ENCODE results near the gene FAM83C. TPM values are rescaled to one million over a fixed set of nuclear protein-coding genes. Genes with fewer than 3 reads are reported as not detected.

The FAM83C gene
- total RNA-seq, 2 experiments from 2014 or later, result not detected

DNA sequence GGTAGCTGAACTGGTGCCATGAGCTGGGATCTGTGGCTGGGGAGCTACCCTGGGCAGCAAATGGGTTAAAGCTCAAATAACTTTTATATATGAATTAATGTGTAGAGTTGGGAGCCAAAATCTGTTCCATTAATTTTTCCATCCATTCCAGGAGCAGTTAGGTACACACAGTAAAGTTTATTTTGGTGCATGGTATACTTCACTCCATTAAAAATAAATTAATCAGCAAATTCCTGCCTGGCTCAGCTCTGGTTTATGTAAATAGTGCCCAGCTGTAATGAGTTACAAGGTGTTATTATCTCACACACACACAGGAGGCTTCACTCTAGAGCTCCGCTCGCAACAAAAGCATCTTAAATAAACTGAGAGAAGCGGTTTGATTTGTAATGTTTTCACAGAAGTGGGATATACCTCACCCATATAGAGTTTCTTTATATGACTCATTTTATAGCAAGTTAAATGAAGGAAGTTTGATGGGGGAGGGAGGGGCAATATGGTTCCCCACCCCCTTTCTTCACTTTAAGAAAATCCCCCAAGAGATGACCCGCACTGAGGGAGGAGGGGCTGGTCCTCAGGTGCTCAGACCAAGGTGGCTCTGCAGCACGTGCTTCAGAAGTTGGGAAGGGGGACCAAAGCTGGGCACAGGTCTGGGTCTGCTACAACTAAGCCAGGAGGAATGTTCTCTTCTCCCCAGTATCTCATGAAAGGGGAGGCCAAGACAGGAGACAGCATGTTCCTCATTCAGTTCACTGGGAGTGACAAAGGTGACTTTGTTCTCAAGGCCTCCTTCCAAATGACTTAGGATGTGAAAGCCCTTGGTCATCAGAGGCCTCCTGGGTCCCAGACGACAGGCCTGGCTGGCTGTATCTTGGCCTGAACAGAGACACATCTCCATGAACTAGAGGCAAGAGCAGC, 10.5 kb upstream of the FAM83C start:
- ChIA-PET CTCF (interaction anchor here (0.6 to 8.1 kb wide), 19 partner anchors 7 to 1031 kb away, joined by 3 to 90 read pairs (median 6); partner anchors contain the start of genes CEP250 and EIF6), POLR2A (no interaction called here)
- Mint-ChIP-seq H3K36me3 (ENCODE audit: low read depth) (no peaks in the 10 kb centered on the region), H3K9me3 (no peaks in the 10 kb centered on the region), H3K4me1 (peaks cover 40% of the 10 kb centered on the region), H3K4me3 (no peak overlapping the region), H3K27ac (no peak overlapping the region), H3K27me3 (no peaks in the 10 kb centered on the region)
- DNase-seq, result no peak

DNA sequence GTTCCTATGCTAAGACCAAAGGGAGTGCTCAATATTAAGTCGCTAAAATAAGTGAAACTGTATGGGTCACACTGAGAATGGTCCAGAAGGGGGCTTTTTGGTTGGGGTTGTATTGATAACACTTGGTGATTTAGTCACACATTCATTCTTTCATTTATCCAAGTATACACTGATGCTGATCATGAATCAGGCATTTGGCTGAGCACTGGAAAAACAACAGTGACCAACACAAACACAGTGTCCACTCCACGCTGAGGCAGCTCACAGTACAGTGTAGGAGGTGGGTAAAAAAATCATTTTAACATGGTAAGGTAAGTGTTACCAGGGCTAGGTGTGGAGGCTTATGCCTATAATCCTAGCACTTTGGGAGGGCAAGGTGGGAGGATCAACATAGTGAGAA, 9.2 kb upstream of the FAM83C start:
- Mint-ChIP-seq H3K27ac (no peak overlapping the region), H3K27me3 (no peaks in the 10 kb centered on the region), H3K9me3 (no peaks in the 10 kb centered on the region), H3K4me1 (peaks cover 30% of the 10 kb centered on the region), H3K36me3 (ENCODE audit: low read depth) (no peaks in the 10 kb centered on the region), H3K4me3 (no peak overlapping the region)
- DNase-seq, result no peak
- ChIA-PET CTCF (interaction anchor here (0.8 to 5.9 kb wide), 7 partner anchors 8 to 138 kb away, joined by 3 to 45 read pairs (median 6); partner anchors contain the start of gene MMP24OS), POLR2A (no interaction called here)

- peaks cover 23% of the 10 kb centered on the region for H3K4me1 Mint-ChIP-seq
- H3K9me3 Mint-ChIP-seq, result no peaks in the 10 kb centered on the region
- ChIA-PET CTCF (interaction anchor here (0.8 to 2.1 kb wide), 7 partner anchors 9 to 147 kb away, joined by 3 to 7 read pairs (median 3); partner anchors contain the start of gene MMP24OS), POLR2A (no interaction called here)
- H3K27me3 Mint-ChIP-seq, result no peaks in the 10 kb centered on the region
- H3K36me3 Mint-ChIP-seq (ENCODE audit: low read depth), result no peaks in the 10 kb centered on the region
- no peak for DNase-seq
- no peak overlapping the region for H3K4me3 Mint-ChIP-seq
- H3K27ac Mint-ChIP-seq, result no peak overlapping the region
Observed at GRCh38 chr20:35300469-35301262, 8.4 kb upstream of the FAM83C start.

DNA sequence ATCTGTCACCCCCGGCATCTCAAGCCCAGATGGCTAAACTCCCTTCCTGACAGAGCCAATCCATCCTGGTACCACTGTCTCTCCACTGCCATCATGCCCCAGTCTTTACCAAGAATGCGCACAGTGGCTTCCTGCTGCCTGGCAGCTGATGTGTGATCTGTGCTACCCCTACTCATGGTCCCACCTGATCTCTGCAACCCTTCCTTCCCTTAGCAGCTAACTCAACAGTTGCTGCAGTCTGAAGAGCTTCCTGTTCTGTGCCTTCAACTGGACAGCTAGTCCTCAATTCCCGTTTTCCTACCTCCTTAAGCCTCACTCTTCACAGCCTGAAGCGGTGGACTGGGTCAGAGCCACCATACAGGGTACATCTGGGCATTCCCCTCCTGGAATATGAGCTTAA, 7.6 kb upstream of the FAM83C start:
- Mint-ChIP-seq H3K27me3 (peaks cover 4% of the 10 kb centered on the region), H3K4me3 (no peak overlapping the region), H3K9me3 (no peaks in the 10 kb centered on the region), H3K27ac (no peak overlapping the region), H3K36me3 (ENCODE audit: low read depth) (no peaks in the 10 kb centered on the region), H3K4me1 (peaks cover 14% of the 10 kb centered on the region)
- DNase-seq, result no peak
- CTCF ChIA-PET, result interaction anchor here (1.0 to 2.1 kb wide), 4 partner anchors 10 to 148 kb away, joined by 3 to 6 read pairs (median 4); no protein-coding TSS in a partner anchor
- POLR2A ChIA-PET, result no interaction called here

DNA sequence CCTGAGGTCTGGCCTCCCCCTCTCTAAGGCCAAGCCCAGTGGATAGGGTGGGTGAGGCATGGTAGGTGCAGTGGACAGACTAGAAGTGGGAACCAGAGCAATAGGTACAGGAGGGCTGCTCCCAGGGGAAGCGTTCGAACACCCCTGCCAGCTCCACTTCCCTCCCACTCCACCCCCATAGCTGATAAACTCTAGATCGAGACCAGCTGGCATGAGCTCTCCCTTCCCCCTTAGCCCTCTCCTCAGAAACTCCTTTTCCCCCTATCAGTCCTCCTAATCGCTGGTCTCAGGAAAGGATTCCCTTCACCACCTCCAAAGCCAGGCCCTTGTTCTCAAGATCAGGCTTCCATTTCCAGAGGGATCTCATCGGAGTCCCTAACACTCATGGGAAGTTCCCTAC, 6.0 kb upstream of the FAM83C start:
- no peak overlapping the region for H3K27ac Mint-ChIP-seq
- H3K36me3 Mint-ChIP-seq (ENCODE audit: low read depth), result no peaks in the 10 kb centered on the region
- H3K4me1 Mint-ChIP-seq, result no peaks in the 10 kb centered on the region
- H3K27me3 Mint-ChIP-seq, result peaks cover 4% of the 10 kb centered on the region
- no peaks in the 10 kb centered on the region for H3K9me3 Mint-ChIP-seq
- ChIA-PET CTCF (interaction anchor here (0.6 to 2.2 kb wide), 5 partner anchors 11 to 225 kb away, joined by 3 to 7 read pairs (median 4); partner anchors contain the start of gene EIF6), POLR2A (no interaction called here)
- DNase-seq, result no peak
- no peak overlapping the region for H3K4me3 Mint-ChIP-seq

GRCh38 chr20:35297740-35298139, 5.5 kb upstream of the FAM83C start:
- H3K4me1 Mint-ChIP-seq, result no peaks in the 10 kb centered on the region
- H3K27ac Mint-ChIP-seq, result no peak overlapping the region
- H3K9me3 Mint-ChIP-seq, result no peaks in the 10 kb centered on the region
- no peaks in the 10 kb centered on the region for H3K36me3 Mint-ChIP-seq (ENCODE audit: low read depth)
- DNase-seq, result no peak
- ChIA-PET POLR2A (no interaction called here), CTCF (interaction anchor here (1.3 to 2.2 kb wide), 4 partner anchors 9 to 224 kb away, joined by 3 to 7 read pairs (median 4); partner anchors contain the start of gene EIF6)
- H3K27me3 Mint-ChIP-seq, result peaks cover 4% of the 10 kb centered on the region
- no peak overlapping the region for H3K4me3 Mint-ChIP-seq

GRCh38 chr20:35297155-35297554, 4.9 kb upstream of the FAM83C start:
- ChIA-PET POLR2A (no interaction called here), CTCF (interaction anchor here (1.3 to 2.2 kb wide), 3 partner anchors 10 to 224 kb away, joined by 3 to 7 read pairs (median 3); partner anchors contain the start of gene EIF6)
- H3K36me3 Mint-ChIP-seq (ENCODE audit: low read depth), result no peaks in the 10 kb centered on the region
- no peak overlapping the region for H3K4me3 Mint-ChIP-seq
- no peaks in the 10 kb centered on the region for H3K4me1 Mint-ChIP-seq
- H3K27ac Mint-ChIP-seq, result no peak overlapping the region
- H3K27me3 Mint-ChIP-seq, result peaks cover 4% of the 10 kb centered on the region
- H3K9me3 Mint-ChIP-seq, result no peaks in the 10 kb centered on the region
- no peak for DNase-seq

GRCh38 chr20:35296101-35296554, 3.9 kb upstream of the FAM83C start:
- Mint-ChIP-seq H3K4me3 (no peak overlapping the region), H3K27me3 (peaks cover 4% of the 10 kb centered on the region), H3K27ac (no peak overlapping the region), H3K4me1 (no peaks in the 10 kb centered on the region), H3K36me3 (ENCODE audit: low read depth) (no peaks in the 10 kb centered on the region), H3K9me3 (no peaks in the 10 kb centered on the region)
- DNase-seq, result no peak
- POLR2A ChIA-PET, result no interaction called here
- CTCF ChIA-PET, result interaction anchor here (1.1 to 2.2 kb wide), 4 partner anchors 8 to 16 kb away, joined by 3 to 8 read pairs (median 4); no protein-coding TSS in a partner anchor

- DNase-seq, result no peak
- no peak overlapping the region for H3K27ac Mint-ChIP-seq
- H3K9me3 Mint-ChIP-seq, result no peaks in the 10 kb centered on the region
- H3K27me3 Mint-ChIP-seq, result peaks cover 4% of the 10 kb centered on the region
- ChIA-PET CTCF (interaction anchor here (1.1 to 2.2 kb wide), 3 partner anchors 8 to 16 kb away, joined by 4 to 8 read pairs (median 4); no protein-coding TSS in a partner anchor), POLR2A (no interaction called here)
- H3K36me3 Mint-ChIP-seq (ENCODE audit: low read depth), result no peaks in the 10 kb centered on the region
- H3K4me3 Mint-ChIP-seq, result no peak overlapping the region
- no peaks in the 10 kb centered on the region for H3K4me1 Mint-ChIP-seq
Observed at GRCh38 chr20:35295674-35296073, 3.4 kb upstream of the FAM83C start.

GRCh38 chr20:35295058-35295457, 2.8 kb upstream of the FAM83C start:
- ChIA-PET CTCF (interaction anchor here (1.6 to 2.2 kb wide), 2 partner anchors 9 to 15 kb away, joined by 4 to 8 read pairs; no protein-coding TSS in a partner anchor), POLR2A (no interaction called here)
- Mint-ChIP-seq H3K27me3 (peaks cover 4% of the 10 kb centered on the region), H3K4me3 (no peak overlapping the region), H3K36me3 (ENCODE audit: low read depth) (no peaks in the 10 kb centered on the region), H3K9me3 (no peaks in the 10 kb centered on the region), H3K27ac (no peak overlapping the region), H3K4me1 (no peaks in the 10 kb centered on the region)
- DNase-seq, result no peak

GRCh38 chr20:35294293-35294685, 2.1 kb upstream of the FAM83C start:
- Mint-ChIP-seq H3K4me1 (no peaks in the 10 kb centered on the region), H3K4me3 (no peak overlapping the region), H3K36me3 (ENCODE audit: low read depth) (no peaks in the 10 kb centered on the region), H3K9me3 (no peaks in the 10 kb centered on the region), H3K27me3 (peaks cover 4% of the 10 kb centered on the region), H3K27ac (no peak overlapping the region)
- POLR2A ChIA-PET, result no interaction called here
- CTCF ChIA-PET, result interaction anchor here (2.2 kb wide), 1 partner anchor 10 kb away, joined by 8 read pairs; no protein-coding TSS in a partner anchor
- DNase-seq, result no peak

All from activated CD4-positive, alpha-beta T cell treated with anti-CD3 and anti-CD28 coated beads, Interleukin-2, amount 10 ng/mL, durations not matched to agents 7 days and 5 days (primary cell).